Thyroid gland (tissue), 4 donors: ENCODE results near the gene COL9A3. TPM values are rescaled to one million over a fixed set of nuclear protein-coding genes. Genes with fewer than 3 reads are reported as not detected.

Experiments
- DNase-seq, 2 donors: peaks; one replicate each; pipeline ENCODE4 v3.0.0-alpha.2; 2019
- H3K27ac ChIP-seq, 3 donors: fragments of 200-600 bp; sonication (generic); 1 replicate in 2 of 3; 2 replicates in 1 of 3; pipeline ENCODE4 v1.5.1; 2016 to 2019; ENCODE audit warnings: mild to moderate bottlenecking in 1 of 3, moderate library complexity in 1 of 3
- H3K27me3 ChIP-seq: fragments of 200-600 bp; sonication (generic); one replicate; pipeline ENCODE4 v1.5.1; 2019
- H3K36me3 ChIP-seq, 2 donors: fragments of 200-600 bp; sonication (generic); one replicate each; pipeline ENCODE4 v1.5.1; 2016 to 2019
- H3K4me1 ChIP-seq, 2 donors: fragments of 200-600 bp; sonication (generic); one replicate each; pipeline ENCODE4 v1.5.1; 2017 to 2019
- H3K4me3 ChIP-seq, 3 donors: fragments of 200-600 bp; sonication (generic); replicated peaks in 1 of 3; 1 replicate in 2 of 3; 2 replicates in 1 of 3; pipeline ENCODE4 v1.5.1; 2016; ENCODE audit warnings: mild to moderate bottlenecking in 1 of 3
- H3K9me3 ChIP-seq: fragments of 200-600 bp; sonication (generic); one replicate; pipeline ENCODE4 v1.5.1; 2017
- POLR2A ChIP-seq, 2 donors: fragments of 450-650 bp; IDR thresholded peaks; one replicate each; pipeline ENCODE4 v1.6.1; 2017; ENCODE audit warnings: antibody characterized with exemption in 2 of 2, mild to moderate bottlenecking in 2 of 2, moderate library complexity in 1 of 2
- WGBS, 2 donors: methylation state at CpG; one replicate each; pipeline ENCODE4 v1.1.5; 2017; 5-methylcytosine and 5-hydroxymethylcytosine counted together
- intact Hi-C: fragments of 100-400 bp; cut with DNase I; formaldehyde crosslinking; loops from one replicate; pipeline ENCODE4 v1.15.1; 2023
- total RNA-seq, 4 donors: library from RNA; depleted of rRNA; stranded (reverse); fragments of >200 nt; gene quantifications; one replicate each; pipeline ENCODE4 v1.2.3, GENCODE V29; 2016
- TF ChIP-seq, protein P1 (sequence below), 6 experiments: fragments of 200-600 bp in 3 of 6; fragments of 450-650 bp in 3 of 6; sonication (generic) in 3 of 6; IDR thresholded peaks; one replicate each; pipeline ENCODE4 v1.5.1; 2016 to 2019; ENCODE audit warnings: antibody characterized with exemption in 6 of 6, mild to moderate bottlenecking in 2 of 6, inconsistent platforms in 1 of 6, moderate library complexity in 1 of 6

The COL9A3 gene
- total RNA-seq, 4 donors from 2014 or later = 5.3 to 113 (median 62.8) TPM

DNA sequence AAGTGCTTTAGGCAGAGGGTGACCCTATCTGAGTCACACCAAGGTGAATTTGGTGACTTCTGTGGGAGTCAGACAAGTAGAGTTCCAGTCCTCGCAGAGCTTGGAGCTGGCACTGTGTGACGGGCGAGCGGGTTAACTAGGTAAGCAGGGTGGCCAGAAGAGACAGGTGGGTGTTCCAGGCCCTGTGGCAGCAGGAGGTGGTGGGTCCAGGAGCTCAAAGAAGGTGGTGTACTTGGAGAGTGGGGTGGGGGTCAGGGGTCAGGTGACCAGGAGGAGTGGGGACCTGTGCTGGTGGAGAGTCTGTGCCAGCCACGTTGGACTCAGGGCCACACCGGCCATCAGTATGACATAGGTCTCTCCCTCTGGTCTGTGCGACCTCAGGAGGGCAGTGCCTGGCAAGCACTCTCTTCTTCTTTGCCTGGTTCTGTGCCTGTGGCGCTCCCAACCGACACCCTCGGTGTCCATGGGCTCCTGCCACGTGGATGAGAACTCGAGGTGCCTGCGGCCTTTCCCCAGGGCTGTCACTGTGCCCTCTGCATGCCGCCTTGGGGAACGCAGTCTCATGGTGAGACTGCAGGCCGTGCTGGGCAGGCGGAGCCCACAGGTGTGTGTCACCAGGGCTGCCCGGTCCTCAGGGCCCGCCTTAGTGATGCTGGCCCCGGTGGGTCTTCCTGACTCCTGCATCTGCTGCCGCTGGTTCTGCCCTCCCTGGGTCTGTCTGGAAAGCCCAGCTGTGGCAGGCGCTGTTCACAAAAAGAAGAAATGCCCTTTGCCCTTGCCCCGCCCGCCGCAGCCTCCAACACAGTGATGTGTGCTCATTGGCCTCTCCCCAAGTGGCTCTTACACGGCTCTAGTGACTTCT lies 18.9 kb upstream of the COL9A3 start:
- no peaks in the 10 kb centered on the region for H3K27me3 ChIP-seq
- peaks cover 17 to 19% of the 10 kb centered on the region in 2 donors for H3K36me3 ChIP-seq
- H3K27ac ChIP-seq = no peak overlapping the region
- 88 to 89% methylated on average over 21 to 23 of the region's 26 CpGs for WGBS, 2 donors
- H3K4me1 ChIP-seq = peaks cover 16 to 22% of the 10 kb centered on the region in 2 donors
- H3K4me3 ChIP-seq = no peak overlapping the region
- TF ChIP-seq POLR2A (IDR thresholded peaks at IDR 0.05) = no peak
- TF ChIP-seq, protein P1, sequence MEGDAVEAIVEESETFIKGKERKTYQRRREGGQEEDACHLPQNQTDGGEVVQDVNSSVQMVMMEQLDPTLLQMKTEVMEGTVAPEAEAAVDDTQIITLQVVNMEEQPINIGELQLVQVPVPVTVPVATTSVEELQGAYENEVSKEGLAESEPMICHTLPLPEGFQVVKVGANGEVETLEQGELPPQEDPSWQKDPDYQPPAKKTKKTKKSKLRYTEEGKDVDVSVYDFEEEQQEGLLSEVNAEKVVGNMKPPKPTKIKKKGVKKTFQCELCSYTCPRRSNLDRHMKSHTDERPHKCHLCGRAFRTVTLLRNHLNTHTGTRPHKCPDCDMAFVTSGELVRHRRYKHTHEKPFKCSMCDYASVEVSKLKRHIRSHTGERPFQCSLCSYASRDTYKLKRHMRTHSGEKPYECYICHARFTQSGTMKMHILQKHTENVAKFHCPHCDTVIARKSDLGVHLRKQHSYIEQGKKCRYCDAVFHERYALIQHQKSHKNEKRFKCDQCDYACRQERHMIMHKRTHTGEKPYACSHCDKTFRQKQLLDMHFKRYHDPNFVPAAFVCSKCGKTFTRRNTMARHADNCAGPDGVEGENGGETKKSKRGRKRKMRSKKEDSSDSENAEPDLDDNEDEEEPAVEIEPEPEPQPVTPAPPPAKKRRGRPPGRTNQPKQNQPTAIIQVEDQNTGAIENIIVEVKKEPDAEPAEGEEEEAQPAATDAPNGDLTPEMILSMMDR (IDR thresholded peaks at IDR 0.05) = no peak
- intact Hi-C loops = no loop called here
- no peak for DNase-seq
- no peaks in the 10 kb centered on the region for H3K9me3 ChIP-seq

DNA sequence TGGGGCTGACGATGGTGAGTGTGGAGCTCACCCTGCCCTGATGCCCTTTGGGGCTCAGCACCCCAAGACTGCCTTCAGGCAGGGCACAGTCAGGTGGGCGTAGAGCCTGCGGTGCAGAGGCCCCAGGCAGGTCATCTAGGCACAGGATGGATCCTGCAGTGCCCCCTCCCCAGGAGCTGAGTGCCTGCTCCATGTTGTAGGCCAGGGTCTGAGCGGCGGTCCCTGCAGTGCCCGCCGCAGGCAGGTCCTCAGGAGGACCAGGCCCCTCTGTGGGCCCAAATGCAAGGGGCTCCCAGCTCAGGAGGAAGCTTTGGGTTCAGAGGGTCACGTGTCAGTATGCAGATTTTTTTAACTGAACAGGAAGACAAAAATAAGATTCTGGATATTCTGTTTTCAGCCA lies 17.8 kb upstream of the COL9A3 start:
- no peaks in the 10 kb centered on the region for H3K27me3 ChIP-seq
- H3K9me3 ChIP-seq = no peaks in the 10 kb centered on the region
- intact Hi-C loops = no loop called here
- TF ChIP-seq, protein P1 (IDR thresholded peaks at IDR 0.05) = no peak
- TF ChIP-seq POLR2A (IDR thresholded peaks at IDR 0.05) = no peak
- no peak for DNase-seq
- peaks cover 17 to 19% of the 10 kb centered on the region in 2 donors for H3K36me3 ChIP-seq
- H3K4me1 ChIP-seq = peaks cover 12 to 13% of the 10 kb centered on the region in 2 donors
- H3K27ac ChIP-seq = no peak overlapping the region
- WGBS, 2 donors = 92 to 96% methylated on average over 8 of the region's 8 CpGs
- H3K4me3 ChIP-seq = no peak overlapping the region

DNA sequence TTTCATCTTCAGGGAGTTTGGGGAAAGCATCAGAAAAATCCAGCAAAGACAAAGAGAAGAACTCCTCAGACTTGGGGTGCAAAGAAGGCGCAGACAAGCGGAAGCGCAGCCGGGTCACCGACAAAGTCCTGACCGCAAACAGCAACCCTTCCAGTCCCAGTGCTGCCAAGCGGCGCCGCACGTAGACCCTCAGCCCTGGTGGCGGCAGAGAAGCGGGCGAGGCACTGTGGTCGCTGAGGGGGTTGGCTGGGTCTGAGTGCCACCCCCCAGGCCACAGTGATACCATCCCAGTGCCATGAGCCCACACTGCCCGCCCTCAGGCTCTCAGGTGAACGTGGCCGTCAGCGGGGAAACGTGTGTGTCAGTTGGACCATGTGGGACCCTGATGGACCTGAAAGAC lies 17.4 kb upstream of the COL9A3 start:
- peaks cover 12 to 13% of the 10 kb centered on the region in 2 donors for H3K4me1 ChIP-seq
- no peaks in the 10 kb centered on the region for H3K9me3 ChIP-seq
- H3K27me3 ChIP-seq = no peaks in the 10 kb centered on the region
- H3K36me3 ChIP-seq = peaks cover 17 to 19% of the 10 kb centered on the region in 2 donors
- H3K27ac ChIP-seq = no peak overlapping the region
- TF ChIP-seq POLR2A (IDR thresholded peaks at IDR 0.05) = no peak
- TF ChIP-seq, protein P1 (IDR thresholded peaks at IDR 0.05) = no peak
- WGBS, 2 donors = 94 to 96% methylated on average over 10 to 17 of the region's 19 CpGs
- no peak for DNase-seq
- intact Hi-C loops = no loop called here
- H3K4me3 ChIP-seq = no peak overlapping the region

DNA sequence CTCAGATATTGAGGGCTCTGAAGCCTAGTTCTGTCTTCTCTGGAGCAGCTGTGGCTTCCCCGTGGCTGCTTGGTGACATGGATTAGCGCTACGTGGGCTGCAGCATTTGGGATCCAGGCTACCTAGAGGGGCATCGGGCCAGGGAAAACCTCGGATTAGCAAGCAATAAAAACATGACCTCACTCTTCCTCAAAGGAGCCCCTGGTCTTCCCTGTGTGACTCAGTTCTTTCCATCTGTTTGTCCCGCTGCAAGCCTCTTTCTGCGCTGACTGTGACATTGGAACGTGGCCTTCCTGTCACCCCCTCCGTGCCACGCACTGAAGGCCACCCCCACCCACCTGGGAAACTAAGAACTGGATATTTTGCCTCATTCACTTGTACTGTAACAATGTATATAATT lies 17.0 kb upstream of the COL9A3 start:
- 93 to 94% methylated on average over 7 to 10 of the region's 10 CpGs for WGBS, 2 donors
- intact Hi-C loops = no loop called here
- no peak for TF ChIP-seq POLR2A (IDR thresholded peaks at IDR 0.05)
- TF ChIP-seq, protein P1 (IDR thresholded peaks at IDR 0.05) = no peak
- Histone ChIP-seq H3K9me3 (no peaks in the 10 kb centered on the region), H3K4me3 (no peak overlapping the region), H3K27ac (no peak overlapping the region), H3K27me3 (no peaks in the 10 kb centered on the region), H3K4me1 (peaks cover 8 to 10% of the 10 kb centered on the region in 2 donors), H3K36me3 (peaks cover 17 to 19% of the 10 kb centered on the region in 2 donors)
- DNase-seq = no peak
